HG02571 (cell line): Measurements from ENCODE around the gene KRTAP5-11.
"Not testable (repeated sequence)": the region's sequence is repeated elsewhere in the genome, so short reads cannot be mapped to it uniquely, and the experiment has no call there.

ENCODE experiments used
- ATAC-seq: cut with Tn5 transposase; IDR thresholded peaks from one replicate; pipeline ENCODE4 v1.9.1; 2021; ENCODE audit warnings: mild to moderate bottlenecking, moderate library complexity; ENCODE audit not compliant: unreplicated experiment

KRTAP5-11 gene

DNA sequence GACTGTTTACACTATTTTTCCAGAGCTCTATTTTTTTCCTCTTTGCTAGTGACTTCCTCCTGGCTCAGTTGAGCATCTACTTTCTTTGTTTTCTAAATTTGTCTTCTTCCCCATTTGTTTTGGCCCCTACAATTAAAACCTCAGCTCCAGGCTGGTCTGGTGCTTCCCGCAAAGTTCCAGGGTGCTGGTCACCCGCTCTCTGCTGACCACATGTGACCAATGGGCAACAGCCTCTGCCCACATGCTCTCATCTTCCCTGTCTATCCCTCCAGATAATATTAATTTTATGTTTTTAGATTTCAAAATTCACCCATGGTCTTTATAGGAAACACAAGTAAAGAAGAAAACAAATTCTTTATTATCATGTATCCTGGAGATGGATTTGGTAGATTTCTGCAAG is 294 bp upstream of the KRTAP5-11 start:
- ATAC-seq = not testable (repeated sequence)

DNA sequence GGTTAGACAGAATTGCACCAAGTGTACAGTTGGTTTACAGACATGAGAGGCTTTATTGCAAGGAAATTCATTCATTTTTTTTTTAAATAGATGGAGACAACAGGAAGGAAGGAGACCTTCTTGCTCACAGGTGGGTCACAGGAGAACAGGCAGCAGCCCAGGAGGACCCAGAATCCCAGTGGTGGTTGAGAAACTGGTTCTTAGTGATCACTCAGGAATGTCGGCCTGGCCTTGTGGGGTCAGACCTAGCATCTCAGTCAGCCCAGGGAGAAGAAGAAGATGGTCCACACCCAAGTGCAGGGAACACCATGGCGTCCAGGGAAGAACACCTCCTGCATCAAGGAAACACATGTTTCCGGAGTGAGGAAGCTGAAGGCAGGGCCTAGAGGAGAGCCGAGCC is 849 bp downstream of the KRTAP5-11 start:
- ATAC-seq = no peak

DNA sequence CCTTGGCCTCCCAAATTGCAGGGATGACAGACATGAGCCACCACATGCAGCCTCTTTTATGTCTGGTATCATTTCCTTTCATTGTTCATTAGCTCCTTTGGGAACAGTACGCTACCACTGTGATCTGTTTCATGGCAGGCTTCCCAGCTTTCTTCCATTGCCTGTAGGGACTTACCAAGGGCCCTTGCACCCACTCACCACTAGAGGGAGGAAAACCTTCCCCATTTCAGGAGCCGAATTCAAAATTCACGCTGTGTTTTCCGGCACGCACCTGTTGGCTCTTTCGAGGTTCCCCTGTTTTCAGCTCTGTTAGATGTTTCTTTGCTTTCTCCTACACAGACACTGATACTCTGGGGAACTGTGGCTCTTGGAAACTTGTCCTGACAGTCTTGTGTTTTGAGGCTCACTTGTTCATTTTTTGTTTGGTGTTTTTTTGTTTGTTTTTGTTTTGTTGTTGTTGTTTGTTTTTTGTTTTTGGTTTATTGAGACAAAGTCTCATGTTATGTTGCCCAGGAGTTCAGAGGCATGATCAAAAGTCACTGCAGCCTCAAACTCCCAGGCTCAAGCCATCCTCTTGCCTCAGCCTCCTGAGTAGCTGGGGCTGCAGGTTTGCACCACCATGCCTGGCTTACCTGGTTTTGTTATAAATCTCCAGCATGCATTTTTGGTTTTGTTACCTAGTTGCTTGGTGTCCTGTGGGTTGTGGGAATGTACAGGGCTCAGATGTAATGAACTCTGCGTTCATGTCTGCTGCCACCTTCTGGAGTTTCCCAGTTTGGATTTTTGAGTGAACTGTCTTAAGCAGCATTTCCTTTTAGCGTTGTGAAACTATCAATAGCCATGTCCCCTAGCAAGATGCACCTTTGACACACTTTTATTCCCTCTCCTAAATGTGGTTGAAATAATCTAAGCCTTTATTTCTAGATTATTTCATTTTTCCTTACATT is 2.3 kb downstream of the KRTAP5-11 start:
- no peak for ATAC-seq

DNA sequence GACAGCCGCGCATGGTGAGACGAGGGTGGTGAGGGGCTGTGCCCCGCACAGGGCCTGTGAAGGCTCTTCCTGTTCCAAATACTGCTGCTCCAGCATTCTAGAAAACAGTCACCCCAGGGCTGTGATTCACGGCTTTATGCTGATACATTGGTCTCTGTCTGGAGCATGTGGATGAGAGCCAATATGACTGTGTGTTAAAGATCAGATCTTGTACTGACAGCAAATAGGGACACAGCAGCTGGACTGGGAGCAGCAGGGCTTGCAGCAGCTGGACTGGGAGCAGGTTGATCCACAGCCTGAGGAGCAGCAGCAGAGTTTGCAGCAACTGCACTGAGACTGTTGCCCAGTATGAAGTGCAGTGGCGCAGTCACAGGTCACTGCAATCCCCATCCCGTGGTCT is 3.2 kb downstream of the KRTAP5-11 start:
- ATAC-seq = not testable (repeated sequence)

DNA sequence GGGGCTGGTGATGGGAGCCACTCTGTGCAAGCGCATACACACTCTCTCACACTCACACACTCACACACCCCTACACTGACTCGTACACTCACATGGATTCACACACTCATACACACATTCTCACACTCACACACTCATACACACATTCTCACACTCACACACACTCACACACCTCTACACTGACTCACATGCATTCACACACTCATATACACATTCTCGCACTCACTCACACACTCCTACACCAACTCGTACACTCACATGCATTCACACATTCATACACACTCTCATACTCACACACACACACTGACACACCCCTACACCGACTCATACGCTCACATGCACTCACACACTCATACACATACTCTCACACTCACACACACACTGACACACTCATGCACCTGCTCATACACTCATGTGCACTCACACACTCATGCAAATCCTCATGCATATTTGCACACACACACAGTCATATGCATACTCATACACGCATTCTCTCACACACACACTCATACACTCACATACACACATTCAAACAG is 5.1 kb downstream of the KRTAP5-11 start:
- no peak for ATAC-seq

DNA sequence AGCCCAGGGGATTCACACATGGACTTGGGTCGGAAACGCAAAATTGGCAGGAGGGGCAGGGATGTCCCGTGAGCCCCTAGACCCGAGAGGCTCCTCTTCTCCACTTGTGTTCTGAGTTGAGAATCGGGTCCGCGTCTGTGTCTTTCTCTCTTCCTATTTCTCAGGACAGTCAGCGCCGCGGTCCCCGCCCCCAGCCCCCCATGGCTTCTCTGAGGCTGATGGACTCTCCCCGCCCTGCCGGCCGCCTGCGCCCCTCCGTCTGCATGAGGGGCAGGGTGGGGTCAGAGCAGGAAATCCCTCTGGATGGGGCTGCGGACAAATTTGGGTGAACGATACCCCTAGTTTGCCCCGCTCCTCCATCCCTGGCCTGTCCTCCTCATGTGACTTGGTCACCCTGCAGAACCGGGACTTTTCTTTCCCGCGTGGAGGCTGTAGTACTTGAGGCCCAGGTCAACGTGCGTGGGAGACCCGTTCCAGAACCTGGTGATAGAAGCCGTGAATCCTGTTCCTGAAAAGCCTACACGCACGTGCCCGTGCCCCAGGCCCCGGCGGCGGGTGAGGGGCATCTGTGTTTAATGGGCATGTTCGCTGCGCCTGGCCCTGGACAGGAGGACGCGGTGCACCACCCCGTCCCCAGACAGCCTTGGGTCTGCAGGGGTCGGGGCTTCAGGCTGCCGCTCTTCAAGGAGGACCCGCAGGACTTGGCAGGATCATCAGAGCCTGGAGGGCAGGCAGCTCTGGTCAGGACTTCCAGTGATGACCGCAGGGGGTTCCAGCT is 5.8 kb downstream of the KRTAP5-11 start:
- ATAC-seq = not testable (repeated sequence)

DNA sequence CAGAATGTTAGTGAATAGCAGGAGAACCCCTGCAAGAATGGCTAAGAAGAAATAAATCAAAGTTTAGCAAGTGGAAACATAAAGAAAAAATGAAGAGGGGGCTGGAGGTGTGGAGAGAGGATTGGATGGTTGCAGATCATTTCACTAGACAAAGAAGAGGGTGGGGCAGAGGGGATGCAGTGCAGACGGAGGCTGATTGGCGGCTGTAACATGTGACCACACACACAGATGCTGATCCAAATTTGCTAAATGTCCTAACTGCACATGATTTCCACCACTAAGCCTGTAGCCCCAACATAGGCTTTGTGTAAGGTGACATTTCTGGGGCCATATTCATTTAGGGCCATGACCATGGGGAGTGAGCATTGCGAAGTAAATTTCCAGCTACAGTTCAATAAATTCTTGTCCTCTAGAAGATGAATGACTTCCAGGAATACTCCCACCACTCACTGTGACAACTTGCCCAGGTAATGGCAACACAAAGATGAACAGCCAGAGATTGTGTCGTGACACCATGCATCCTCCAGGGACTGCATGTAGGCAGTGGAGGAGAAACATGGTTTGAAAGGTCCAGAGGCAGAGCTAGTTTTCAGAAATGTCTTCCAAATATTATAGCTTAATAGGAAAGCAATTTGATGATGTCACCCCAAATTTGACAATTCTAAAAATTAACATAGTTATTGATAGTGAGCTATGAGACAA is 6.8 kb downstream of the KRTAP5-11 start:
- no peak for ATAC-seq

DNA sequence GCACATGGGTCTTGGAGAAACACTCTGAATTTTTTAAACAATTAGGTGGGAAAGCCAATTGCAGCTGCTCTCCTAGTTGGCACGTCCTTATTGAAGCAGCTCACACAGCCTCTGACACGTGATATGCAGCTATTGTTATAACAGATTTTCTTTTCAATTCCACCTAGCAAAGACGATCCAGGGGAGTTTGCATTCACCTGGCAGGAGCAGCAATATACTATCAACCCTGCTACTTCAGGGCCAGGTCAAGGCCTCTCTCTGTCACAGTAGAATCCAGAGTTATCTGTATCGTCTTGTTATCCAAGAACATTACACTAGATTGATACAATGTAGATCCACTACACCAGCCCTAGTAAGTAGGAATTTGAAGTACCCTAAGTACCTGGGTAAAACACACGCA is 8.3 kb downstream of the KRTAP5-11 start:
- ATAC-seq = no peak

DNA sequence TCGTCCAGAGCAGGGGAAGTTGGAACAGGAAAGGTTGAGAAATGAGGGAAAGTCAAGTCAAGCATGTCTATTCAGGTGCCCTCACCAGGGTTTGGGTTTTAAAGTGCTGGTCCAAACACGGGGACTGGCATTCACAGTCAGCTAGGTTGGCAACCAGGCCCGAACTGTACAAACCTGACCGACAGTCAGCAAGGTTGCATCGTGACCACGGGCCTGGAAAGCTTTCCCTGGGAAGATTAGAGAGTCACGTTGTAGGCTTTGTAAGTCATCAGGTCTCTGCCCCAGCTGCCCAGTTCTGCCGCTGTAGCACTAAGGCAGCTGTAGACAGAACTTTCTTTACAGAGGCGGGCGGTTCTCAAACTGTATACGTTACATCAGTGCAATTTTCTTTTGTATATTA is 9.9 kb downstream of the KRTAP5-11 start:
- no peak for ATAC-seq

DNA sequence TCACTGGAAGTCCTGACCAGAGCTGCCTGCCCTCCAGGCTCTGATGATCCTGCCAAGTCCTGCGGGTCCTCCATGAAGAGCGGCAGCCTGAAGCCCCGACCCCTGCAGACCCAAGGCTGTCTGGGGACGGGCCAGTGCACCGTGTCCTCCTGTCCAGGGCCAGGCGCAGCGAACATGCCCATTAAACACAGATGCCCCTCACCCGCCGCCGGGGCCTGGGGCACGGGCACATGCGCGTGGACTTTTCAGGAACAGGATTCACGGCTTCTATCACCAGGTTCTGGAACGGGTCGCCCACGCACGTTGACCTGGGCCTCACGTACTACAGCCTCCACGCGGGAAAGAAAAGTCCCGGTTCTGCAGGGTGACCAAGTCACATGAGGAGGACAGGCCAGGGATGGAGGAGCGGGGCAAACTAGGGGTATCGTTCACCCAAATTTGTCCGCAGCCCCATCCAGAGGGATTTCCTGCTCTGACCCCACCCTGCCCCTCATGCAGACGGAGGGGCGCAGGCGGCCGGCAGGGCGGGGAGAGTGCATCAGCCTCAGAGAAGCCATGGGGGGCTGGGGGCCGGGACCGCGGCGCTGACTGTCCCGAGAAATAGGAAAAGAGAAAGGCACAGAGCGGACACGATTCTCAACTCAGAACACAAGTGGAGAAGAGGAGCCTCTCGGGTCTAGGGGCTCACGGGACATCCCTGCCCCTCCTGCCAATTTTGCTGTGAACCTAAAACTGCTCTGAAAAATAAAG is 11.4 kb downstream of the KRTAP5-11 start:
- not testable (repeated sequence) for ATAC-seq

DNA sequence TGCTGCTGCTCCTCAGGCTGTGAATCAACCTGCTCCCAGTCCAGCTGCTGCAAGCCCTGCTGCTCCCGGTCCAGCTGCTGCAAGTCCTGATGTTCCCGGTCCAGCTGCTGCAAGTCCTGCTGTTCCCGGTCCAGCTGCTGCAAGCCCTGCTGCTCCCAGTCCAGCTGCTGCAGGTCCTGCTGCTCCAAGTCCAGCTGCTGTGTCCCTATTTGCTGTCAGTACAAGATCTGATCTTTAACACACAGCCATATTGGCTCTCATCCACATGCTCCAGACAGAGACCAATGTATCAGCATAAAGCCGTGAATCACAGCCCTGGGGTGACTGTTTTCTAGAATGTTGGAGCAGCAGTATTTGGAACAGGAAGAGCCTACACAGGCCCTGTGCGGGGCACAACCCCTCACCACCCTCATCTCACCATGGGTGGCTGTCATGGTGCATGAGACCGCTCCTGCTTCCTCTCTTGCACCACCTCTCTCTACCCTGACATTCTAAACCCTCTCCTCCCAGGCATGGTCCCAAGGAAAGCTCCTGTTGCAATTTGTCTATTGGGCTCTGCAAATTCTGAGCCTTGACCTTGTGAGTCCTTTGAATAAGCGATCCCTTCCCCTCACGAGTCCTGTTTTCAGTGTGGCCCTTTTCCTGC is 13.8 kb downstream of the KRTAP5-11 start:
- ATAC-seq = no peak

DNA sequence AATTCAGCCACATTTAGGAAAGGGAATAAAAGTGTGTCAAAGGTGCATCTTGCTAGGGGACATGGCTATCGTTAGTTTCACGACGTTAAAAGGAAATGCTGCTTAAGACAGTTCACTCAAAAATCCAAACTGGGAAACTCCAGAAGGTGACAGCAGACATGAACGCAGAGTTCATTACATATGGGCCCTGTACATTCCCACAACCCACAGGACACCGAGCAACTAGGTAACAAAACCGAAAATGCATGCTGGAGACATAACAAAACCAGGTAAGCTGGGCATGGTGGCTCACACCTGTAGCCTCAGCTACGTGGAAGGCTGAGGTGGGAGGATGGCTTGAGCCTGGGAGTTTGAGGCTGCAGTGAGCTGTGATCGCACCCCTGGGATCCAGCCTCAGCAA is 15.0 kb downstream of the KRTAP5-11 start:
- not testable (repeated sequence) for ATAC-seq

DNA sequence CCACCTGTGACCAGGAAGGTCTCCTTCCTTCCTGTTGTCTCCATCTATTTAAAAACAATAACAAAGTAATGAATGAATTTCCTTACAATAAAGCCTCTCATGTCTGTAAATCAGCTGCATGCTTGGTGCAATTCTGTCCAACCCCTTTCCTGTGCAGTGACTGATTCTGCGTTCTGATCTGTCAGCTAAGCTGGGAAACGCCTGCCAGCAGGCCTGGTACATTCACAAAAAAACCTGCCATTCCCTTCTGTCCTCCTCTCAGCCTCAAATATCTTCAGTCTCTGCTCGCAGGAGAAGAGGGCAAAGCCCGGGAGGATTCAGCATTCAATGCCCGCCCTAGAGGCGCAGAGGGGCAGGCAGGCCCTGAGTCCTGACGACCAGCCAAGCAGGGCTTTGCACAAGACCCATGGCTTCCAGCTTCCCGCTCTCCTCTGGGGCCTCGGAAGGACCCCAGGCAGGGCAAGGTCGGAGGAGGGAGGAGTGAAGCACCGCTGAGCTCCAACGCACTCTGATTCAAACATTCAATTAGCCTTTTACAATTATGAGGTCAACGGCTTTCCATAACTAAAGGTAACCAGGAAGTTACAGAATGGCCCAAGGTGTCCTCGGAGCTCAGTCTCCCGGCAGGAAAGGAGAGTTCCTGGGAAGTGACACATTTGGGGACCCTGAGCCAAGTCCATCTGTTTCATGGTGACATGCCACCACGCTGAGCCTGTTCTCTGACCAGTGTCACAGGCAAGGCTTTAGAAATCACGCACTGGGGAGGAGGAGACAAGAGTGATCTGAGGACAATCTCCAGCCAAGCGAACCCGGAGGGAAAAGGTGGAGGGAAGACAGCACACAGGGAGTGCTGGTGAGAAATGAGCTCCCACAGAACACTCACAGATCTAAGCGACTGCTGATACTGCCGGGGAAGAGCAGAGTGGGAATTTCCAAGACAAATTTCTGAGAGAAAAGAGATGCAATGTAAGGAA is 15.8 kb downstream of the KRTAP5-11 start:
- not testable (repeated sequence) for ATAC-seq

DNA sequence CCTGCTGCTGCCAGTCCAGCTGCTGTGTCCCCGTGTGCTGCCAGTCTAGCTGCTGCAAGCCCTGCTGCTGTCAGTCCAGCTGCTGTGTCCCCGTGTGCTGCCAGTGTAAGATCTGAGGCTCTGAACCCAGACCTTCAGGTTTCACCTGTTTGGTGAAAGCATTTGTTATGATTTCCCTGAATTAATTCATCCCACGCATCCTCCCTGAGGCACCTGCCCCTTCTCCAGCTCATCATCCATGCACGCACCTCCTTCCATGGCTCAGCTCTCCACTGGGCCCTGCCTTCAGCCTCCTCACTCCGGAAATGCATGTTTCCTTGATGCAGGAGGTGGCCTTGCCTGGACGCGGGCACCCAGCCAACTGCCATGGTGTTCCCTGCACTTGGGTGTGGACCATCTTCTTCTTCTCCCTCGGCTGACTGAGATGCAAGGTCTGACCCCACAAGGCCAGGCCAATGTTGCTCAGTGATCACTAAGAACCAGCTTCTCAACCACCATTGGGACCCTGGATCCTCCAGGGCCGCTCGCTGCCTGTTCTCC is 16.5 kb downstream of the KRTAP5-11 start:
- ATAC-seq = no peak

DNA sequence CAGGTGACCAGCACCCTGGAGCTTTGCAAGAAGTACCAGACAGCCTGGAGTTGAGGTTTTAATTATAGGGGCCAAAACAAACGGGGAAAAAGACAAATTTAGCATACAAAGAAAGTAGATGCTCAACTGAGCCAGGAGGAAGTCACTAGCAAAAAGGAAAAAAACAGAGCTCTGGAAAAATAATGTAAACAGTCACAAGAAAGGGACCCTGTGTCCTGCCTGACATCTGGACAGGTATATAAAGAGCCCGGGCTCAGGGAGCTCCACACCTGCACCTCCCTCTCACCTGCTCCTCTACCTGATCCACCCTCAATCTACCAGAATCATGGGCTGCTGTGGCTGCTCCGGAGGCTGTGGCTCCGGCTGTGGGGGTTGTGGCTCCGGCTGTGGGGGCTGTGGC is 17.4 kb downstream of the KRTAP5-11 start, which contains the start of gene KRTAP5-10:
KRTAP5-10 (plus strand) TSS at position 301 of the 400 bp plus-strand sequence; CDS start at position 326, 25 bp downstream.
- no peak for ATAC-seq

DNA sequence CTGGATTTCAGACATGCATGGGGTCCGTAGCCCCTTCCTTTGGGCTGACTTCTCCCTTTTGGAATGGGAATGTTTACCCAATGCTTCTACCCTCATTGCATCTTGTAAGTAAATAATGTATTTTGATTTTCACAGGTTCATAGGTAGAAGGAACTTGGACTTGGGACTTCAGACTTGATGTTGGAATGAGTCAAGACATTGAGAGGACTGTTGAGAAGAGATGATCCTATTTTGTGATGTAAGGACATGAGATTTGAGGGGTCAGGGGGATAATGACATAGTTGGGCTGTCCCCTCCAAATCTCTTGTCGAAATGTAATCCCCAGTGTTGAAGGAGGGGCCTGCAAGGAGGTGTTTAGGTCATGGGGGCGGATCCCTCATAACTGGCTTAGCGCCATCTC is 18.2 kb downstream of the KRTAP5-11 start:
- ATAC-seq = no peak

DNA sequence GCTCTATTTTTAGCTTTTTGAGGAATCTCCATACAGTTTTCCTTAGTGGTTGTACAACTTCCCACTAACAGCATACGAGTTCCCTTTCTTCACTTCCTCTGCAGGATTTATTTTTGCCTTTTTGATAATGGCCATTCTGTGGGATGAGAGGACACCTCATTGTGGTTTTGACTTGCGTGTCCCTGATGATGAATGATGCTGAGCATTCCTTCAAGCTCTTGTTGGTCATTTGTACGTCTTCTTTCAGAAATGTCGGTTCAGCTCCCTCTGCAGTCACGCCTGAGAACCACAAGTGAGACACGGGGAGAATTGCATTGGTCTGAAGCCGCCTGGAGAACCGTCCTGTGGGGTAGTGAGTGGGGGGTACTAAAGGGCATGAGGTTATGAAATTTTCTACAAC is 19.3 kb downstream of the KRTAP5-11 start:
- ATAC-seq = no peak

DNA sequence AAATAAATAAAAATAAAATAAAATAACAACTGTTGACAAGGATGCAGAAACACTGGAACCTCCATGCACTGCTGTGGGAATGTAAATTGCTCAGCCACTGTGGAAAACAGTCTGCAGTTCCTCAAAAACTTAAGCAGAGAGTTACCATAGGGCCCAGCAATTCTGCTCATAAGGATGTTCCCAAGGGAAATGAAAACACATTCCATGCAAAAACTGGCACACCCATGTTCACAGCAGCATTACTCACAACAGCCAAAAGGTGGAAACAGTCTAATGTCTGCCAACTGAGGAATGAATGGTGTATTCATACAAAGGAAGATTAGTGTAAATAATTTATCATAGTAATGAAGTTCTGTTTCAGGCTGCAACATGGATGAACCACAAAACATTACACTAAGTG is 20.6 kb downstream of the KRTAP5-11 start:
- no peak for ATAC-seq
